Stomach (tissue), 9 donors: ENCODE data around the gene RING1. TPM values are rescaled to one million over a fixed set of nuclear protein-coding genes. Genes with fewer than 3 reads are reported as not detected.

Source experiments
- DNase-seq, 2 donors: peaks; one replicate each; pipeline versions ENCODE4 v3.0.0 to v3.0.0-alpha.2; 2013 to 2019
- H3K27ac ChIP-seq, 5 donors: fragments of 200-600 bp in 4 of 5; sonication (generic) in 4 of 5; one replicate each; pipeline ENCODE4 v1.5.1; 2013 to 2019; ENCODE audit warnings: mild to moderate bottlenecking in 1 of 5, moderate library complexity in 1 of 5
- H3K27me3 ChIP-seq, 3 donors: fragments of 200-600 bp; sonication (generic); one replicate each; pipeline ENCODE4 v1.5.1; 2017 to 2019; ENCODE audit warnings: mixed run types in 1 of 3
- H3K36me3 ChIP-seq, 4 donors: fragments of 200-600 bp; sonication (generic); 1 replicate in 3 of 4; 2 replicates in 1 of 4; pipeline ENCODE4 v1.5.1; 2016 to 2019
- H3K4me1 ChIP-seq, 4 donors: fragments of 200-600 bp; sonication (generic); one replicate each; pipeline ENCODE4 v1.5.1; 2016 to 2019
- H3K4me3 ChIP-seq, 4 donors: fragments of 200-600 bp; sonication (generic) in 3 of 4; one replicate each; pipeline ENCODE4 v1.5.1; 2016 to 2019; ENCODE audit warnings: mild to moderate bottlenecking in 1 of 4
- H3K9me3 ChIP-seq, 4 donors: fragments of 200-600 bp; sonication (generic); one replicate each; pipeline ENCODE4 v1.5.1; 2016 to 2019
- EP300 ChIP-seq: sonication (generic); formaldehyde crosslinking; IDR thresholded peaks from one replicate; pipeline ENCODE4 v1.6.1; 2017; ENCODE audit warnings: antibody characterized with exemption
- POLR2A ChIP-seq, 4 donors: fragments of 450-650 bp; IDR thresholded peaks; one replicate each; pipeline ENCODE4 v1.6.1; 2016; ENCODE audit warnings: antibody characterized with exemption in 4 of 4, control low read depth in 2 of 4, mild to moderate bottlenecking in 1 of 4, moderate library complexity in 1 of 4
- POLR2AphosphoS5 ChIP-seq, 3 donors: sonication (generic); formaldehyde crosslinking; IDR thresholded peaks; one replicate each; pipeline ENCODE4 v1.6.1; 2016; ENCODE audit warnings: antibody characterized with exemption in 3 of 3
- WGBS, 5 donors: extraction: QIAGEN DNeasy Blood & Tissue Kit in 3 of 5; methylation state at CpG; one replicate each; pipeline versions ENCODE4 v1.1.5 to v1.1.7; 2013 to 2018; 5-methylcytosine and 5-hydroxymethylcytosine counted together
- intact Hi-C: fragments of 100-400 bp; cut with DNase I; formaldehyde crosslinking; loops from one replicate; pipeline ENCODE4 v1.15.1; 2023; ENCODE audit warnings: low total_unique reads
- polyA plus RNA-seq, 3 donors: library from polyadenylated mRNA; stranded (reverse); fragments of 200-250 nt; gene quantifications; one replicate each; pipeline ENCODE4 v1.2.3, GENCODE V29; 2013
- total RNA-seq, 5 donors: library from RNA; depleted of rRNA; stranded (reverse); fragments of >200 nt; gene quantifications; one replicate each; pipeline versions ENCODE4 v1.1.0 to v1.2.3, GENCODE V29; 2014 to 2016
- TF ChIP-seq, protein P1 (sequence below), 7 experiments: fragments of 450-650 bp in 4 of 7; fragments of 200-600 bp in 3 of 7; sonication (generic) in 3 of 7; IDR thresholded peaks; one replicate each; pipeline ENCODE4 v1.5.1; 2016 to 2019; ENCODE audit warnings: antibody characterized with exemption in 7 of 7, control low read depth in 2 of 7, mild to moderate bottlenecking in 1 of 7
- donor health status: healthy with polysubstance abuse.
- donor health status: Bipolar disorder and iron deficiency.
- donor health status: healthy.

The RING1 gene
- total and polyA plus RNA-seq, 8 donors: 14.3 to 140 (median 28.9) TPM

GRCh38 chr6:33204415-33205190 is 3.7 kb upstream of the RING1 start, which contains the start of gene HSD17B8:
Gene HSD17B8 (plus strand): TSS chr6:33204655. CDS start chr6:33204669, 14 bp downstream.
- peak; percentile 96 to 98 for DNase-seq
- H3K27me3 ChIP-seq: no peaks in the 10 kb centered on the region
- peak within 1 kb of the TSS; percentile 59 to 83 (median 72) for H3K4me3 ChIP-seq
- TF ChIP-seq POLR2AphosphoS5 (IDR thresholded peaks at IDR 0.05) (peak in 2 of 3 donors; percentile 71 to 85), POLR2A (IDR thresholded peaks at IDR 0.05) (no peak), EP300 (no peak)
- TF ChIP-seq, protein P1, sequence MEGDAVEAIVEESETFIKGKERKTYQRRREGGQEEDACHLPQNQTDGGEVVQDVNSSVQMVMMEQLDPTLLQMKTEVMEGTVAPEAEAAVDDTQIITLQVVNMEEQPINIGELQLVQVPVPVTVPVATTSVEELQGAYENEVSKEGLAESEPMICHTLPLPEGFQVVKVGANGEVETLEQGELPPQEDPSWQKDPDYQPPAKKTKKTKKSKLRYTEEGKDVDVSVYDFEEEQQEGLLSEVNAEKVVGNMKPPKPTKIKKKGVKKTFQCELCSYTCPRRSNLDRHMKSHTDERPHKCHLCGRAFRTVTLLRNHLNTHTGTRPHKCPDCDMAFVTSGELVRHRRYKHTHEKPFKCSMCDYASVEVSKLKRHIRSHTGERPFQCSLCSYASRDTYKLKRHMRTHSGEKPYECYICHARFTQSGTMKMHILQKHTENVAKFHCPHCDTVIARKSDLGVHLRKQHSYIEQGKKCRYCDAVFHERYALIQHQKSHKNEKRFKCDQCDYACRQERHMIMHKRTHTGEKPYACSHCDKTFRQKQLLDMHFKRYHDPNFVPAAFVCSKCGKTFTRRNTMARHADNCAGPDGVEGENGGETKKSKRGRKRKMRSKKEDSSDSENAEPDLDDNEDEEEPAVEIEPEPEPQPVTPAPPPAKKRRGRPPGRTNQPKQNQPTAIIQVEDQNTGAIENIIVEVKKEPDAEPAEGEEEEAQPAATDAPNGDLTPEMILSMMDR (IDR thresholded peaks at IDR 0.05): no peak
- intact Hi-C loops: no loop called here
- H3K9me3 ChIP-seq: no peaks in the 10 kb centered on the region
- peaks cover 17 to 27% (median 25%) of the 10 kb centered on the region in 4 donors for H3K36me3 ChIP-seq
- WGBS, 5 donors: 1 to 2% (median 1%) methylated on average over 44 to 48 of the region's 48 CpGs
- peaks cover 46 to 72% (median 68%) of the 10 kb centered on the region in 4 donors for H3K4me1 ChIP-seq
- peak within 1 kb of the TSS; percentile 81 to 86 (median 83) for H3K27ac ChIP-seq

GRCh38 chr6:33205191-33206026 is 2.9 kb upstream of the RING1 start:
- H3K27ac ChIP-seq: peak overlapping the region; percentile 81 to 86 (median 83)
- peak overlapping the region; percentile 59 to 83 (median 72) for H3K4me3 ChIP-seq
- H3K27me3 ChIP-seq: no peaks in the 10 kb centered on the region
- 30 to 42% (median 38%) methylated on average over 17 of the region's 17 CpGs for WGBS, 5 donors
- H3K4me1 ChIP-seq: peaks cover 43 to 75% (median 65%) of the 10 kb centered on the region in 4 donors
- TF ChIP-seq EP300: no peak
- TF ChIP-seq POLR2AphosphoS5 (IDR thresholded peaks at IDR 0.05): no peak
- no peak for TF ChIP-seq POLR2A (IDR thresholded peaks at IDR 0.05)
- TF ChIP-seq, protein P1 (IDR thresholded peaks at IDR 0.05): no peak
- intact Hi-C loops: no loop called here
- DNase-seq: peak in 1 of 2 donors; percentile 54
- no peaks in the 10 kb centered on the region for H3K9me3 ChIP-seq
- H3K36me3 ChIP-seq: peaks cover 17 to 35% (median 33%) of the 10 kb centered on the region in 4 donors

DNA sequence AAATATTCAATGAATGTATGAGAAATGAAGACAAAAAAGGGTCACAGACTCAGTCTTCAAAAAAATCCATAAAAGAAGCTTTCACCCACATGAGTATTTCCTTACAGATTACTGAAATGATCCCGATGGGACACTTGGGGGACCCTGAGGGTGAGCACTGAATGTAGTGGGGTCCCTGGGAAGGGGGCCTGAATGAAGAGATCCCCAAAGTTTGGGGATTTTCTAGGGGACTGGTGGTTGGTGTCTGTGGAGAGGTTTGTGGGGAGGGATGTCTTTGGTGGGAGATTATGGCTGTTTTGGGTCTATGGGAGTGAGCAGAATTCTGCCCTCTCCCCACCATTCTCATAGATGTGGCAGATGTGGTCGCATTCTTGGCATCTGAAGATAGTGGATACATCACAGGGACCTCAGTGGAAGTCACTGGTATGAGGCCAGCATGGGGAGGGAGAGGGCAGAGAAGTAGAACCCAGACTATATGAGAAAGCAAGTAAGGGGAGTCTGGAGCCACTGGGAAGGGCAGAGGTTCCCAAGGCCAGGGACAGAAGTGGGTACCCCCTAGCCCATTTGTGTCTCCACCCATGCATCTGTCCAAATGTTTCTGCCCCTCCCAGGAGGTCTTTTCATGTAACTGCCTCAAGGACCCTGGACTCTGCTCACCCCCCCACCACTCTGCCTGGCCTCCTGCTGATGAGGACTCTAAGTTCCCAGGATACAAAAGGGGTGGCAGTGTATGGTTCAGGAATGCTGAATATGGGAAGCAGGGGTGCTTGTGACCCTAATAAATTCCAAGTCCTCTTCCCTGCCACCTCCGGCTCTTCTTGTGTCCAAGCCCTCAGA is 2.1 kb upstream of the RING1 start:
- H3K4me1 ChIP-seq: peaks cover 43 to 73% (median 62%) of the 10 kb centered on the region in 4 donors
- H3K27ac ChIP-seq: no peak overlapping the region
- no peak overlapping the region for H3K4me3 ChIP-seq
- H3K36me3 ChIP-seq: peaks cover 17 to 43% (median 42%) of the 10 kb centered on the region in 4 donors
- WGBS, 5 donors: 71 to 89% (median 79%) methylated on average over 3 of the region's 3 CpGs
- H3K9me3 ChIP-seq: no peaks in the 10 kb centered on the region
- intact Hi-C loops: no loop called here
- TF ChIP-seq EP300 (no peak), POLR2AphosphoS5 (IDR thresholded peaks at IDR 0.05) (no peak), POLR2A (IDR thresholded peaks at IDR 0.05) (no peak)
- TF ChIP-seq, protein P1 (IDR thresholded peaks at IDR 0.05): no peak
- no peaks in the 10 kb centered on the region for H3K27me3 ChIP-seq
- DNase-seq: no peak
